Right ventricle myocardium superior (tissue), 1 donor: Measurements from ENCODE around the gene GALNS. TPM values are rescaled to one million over a fixed set of nuclear protein-coding genes. Genes with fewer than 3 reads are reported as not detected.
A peak's percentile ranks its signal among the peaks of the same experiment; 100 is the strongest.
"Not testable (repeated sequence)": the region's sequence is repeated elsewhere in the genome, so short reads cannot be mapped to it uniquely, and the experiment has no call there.

Source experiments
- ATAC-seq: fragments of 200-7000 bp; cut with Tn5 transposase; one replicate; pipeline ENCODE4 v1.9.1; 2020; ENCODE audit warnings: mild to moderate bottlenecking; ENCODE audit not compliant: poor library complexity
- DNase-seq: peaks from one replicate; pipeline ENCODE4 v3.0.0-alpha.2; 2020
- intact Hi-C: fragments of 100-400 bp; cut with DNase I; formaldehyde crosslinking; loops from one replicate; pipeline ENCODE4 v1.11.2; 2022
- total RNA-seq: library from RNA; stranded (reverse); fragmentation: NEBNext Ultra II Directional; extraction: Animal tissue kit (Norgen Biotek cat#: 25700); gene quantifications from one replicate; pipeline ENCODE4 v1.2.1, GENCODE V29; 2021
- donor health status: DM: no; HTN: yes; CAD: no; lungs with severe emphysema.

Gene GALNS
- total RNA-seq, 1 donor from 2014 or later = 15.9 TPM

DNA sequence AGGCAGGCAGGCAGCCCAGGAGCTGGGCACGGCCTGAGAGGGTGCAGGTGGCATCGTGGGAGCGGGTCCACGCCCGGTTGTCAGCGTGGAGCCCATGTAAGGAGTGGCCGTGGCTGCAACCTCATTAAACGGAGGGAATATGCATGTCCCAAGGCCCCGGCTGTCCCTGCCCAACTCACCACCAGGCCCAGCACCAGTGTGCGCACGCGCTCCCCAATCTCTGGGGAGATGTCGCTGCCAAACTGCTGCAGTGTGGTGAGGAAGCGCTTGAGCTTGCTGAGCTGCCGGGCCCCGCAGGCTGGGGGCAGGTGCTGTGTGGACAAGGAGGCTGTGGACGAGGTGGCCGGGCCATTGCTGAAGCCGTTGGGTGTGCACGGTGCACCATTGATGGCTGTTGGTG is 35.3 kb upstream of the GALNS start:
- ATAC-seq (no peak), DNase-seq (no peak)
- intact Hi-C loops = no loop called here

DNA sequence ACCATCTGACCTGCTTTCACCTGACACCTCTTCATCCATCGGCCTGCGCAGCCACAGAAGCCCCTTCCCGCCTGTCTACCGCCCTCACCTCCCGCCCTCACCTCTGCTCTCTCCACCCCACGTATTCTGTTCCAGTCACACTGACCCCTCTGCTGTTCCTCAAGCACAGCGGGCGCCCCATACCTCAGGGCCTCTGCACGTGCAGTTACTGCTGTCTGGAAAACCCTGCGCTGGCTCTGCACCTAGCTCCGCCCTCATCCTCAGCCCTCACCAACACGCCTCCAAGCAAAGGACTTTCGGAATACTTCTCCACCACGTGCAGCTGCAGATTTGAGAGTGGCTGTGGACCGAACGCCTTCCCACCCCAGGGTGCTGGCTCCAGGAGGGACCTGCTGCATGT is 34.3 kb upstream of the GALNS start:
- ATAC-seq = no peak

DNA sequence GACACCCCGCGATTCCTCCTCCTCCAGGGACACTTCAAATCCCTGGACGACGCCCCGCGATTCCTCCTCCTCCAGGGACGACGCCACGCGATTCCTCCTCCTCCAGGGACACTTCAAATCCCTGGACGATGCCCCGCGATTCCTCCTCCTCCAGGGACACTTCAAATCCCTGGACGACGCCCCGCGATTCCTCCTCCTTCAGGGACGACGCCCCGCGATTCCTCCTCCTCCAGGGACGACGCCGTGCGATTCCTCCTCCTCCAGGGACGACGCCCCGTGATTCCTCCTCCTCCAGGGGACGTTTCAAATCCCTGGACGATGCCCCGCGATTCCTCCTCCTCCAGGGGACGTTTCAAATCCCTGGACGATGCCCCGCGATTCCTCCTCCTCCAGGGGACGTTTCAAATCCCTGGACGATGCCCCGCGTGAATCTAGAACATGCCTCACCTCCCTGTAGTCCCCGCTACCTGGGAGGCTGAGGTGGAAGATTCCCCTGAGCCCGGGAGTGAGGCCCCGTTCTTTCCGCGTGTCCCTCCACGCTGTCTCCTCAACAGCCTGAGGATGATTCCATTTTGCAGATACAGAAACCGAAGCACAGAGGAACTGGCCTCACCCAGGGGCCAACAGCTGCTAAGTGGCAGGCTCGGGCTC is 33.1 kb upstream of the GALNS start:
- not testable (repeated sequence) for ATAC-seq, DNase-seq
- intact Hi-C loops = loop anchor here (10.0 kb wide), 1 partner anchor 45 kb away; no protein-coding TSS in a partner anchor

More for the DNA sequence above, 34.3 kb upstream of the GALNS start:
- no peak for DNase-seq
- intact Hi-C loops = no loop called here

DNA sequence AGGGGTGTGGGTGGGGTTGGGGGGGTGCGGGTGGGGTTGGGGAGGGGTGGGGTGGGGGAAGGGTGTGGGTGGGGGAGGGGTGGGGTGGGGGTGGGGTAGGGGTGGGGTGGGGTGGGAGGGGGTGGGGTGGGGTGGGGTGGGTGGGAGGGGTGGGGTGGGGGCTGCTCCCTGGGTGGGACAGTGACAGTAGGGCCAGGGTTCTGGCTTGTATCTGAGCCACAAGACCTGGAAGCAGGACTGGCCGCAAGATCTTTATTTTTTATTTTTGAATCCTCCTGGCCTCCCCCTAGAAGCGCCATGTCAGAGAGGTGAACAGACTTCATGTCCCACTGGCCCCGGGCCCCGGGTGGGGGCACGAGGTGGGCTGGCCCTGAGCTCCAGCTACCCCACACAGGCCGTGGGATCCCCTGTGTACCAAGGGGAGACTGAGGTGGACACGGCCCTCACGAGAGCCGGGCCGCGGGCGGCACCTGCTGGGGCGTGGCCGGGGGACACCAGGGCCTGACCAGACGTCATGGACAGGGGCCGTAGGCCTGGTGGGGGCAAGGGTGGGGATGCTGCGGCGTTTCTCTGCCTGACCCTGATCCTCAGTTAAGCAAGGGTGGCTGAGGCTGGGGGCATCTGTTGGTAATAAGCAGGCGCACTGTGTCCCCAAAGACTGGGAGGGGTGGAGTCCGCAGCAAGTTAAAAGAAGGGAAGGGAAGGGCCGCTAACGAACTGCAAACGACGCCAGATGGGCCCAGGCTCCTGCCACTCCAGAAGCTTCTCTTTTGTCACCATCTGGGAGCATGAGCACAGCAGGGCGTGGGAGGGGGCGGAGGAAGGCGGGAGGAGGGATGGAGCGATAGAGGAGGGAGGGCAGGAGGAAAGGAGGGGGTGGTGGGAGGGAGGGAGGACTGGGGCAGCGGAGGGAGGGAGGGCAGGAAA is 32.0 kb upstream of the GALNS start:
- ATAC-seq (peak; percentile 26), DNase-seq (peak; percentile 78)
- intact Hi-C loops = loop anchor here (10.0 kb wide), 1 partner anchor 46 kb away; no protein-coding TSS in a partner anchor

DNA sequence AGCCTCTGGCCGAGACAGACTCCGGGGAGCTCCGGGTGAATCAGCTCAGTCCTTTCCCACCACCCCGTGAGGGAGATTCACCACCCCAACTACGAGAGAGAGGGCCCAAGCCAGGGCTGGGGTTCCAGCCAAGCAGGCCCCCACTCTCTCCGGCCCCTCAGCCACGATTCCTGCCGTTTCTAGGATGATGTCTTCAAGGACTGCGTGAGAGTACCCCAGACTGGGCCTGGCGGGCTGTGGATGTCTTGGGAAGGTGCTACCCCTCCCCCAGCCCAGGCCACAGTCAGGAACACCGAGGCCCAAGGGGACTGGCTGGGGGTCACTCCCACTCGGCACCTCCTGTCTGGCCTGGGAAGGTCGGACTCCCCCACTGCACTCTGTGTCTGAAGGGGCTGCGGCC is 31.3 kb upstream of the GALNS start:
- intact Hi-C loops = loop anchor here (10.0 kb wide), 1 partner anchor 47 kb away; no protein-coding TSS in a partner anchor

DNA sequence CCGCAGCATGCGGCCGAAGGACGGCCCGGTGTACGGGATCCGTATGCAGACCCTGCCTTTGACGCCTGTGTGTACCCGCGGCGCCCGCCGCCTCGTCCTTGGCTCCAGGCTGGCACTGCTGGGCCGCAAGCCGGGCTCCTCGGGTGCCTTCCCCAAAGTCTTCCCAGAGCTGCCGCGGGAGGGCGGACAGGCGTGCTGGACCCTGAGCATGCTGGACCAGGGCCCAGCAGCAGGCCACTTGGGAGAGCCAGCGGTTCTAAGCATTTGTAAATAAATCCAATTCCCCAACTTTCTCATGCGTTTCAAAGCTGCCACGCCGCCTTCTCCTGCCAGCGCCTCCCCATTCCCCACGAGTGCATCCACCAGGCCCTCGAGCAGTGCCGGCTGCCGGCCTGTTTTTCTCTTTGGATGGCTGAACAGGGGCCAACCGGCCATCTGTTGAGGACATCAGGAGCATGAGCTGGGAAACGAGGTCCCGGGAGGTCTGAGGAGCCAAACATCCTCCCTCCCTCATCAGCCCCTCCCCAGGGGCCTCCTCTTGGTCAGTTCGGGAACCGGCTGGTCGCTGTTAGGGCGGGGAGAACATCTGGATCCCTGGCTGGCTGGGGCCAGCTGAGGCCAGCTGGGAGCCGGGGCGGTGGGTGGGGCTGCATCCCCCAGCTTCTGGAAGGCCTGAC is 30.2 kb upstream of the GALNS start:
- ATAC-seq = peak; percentile 86
- peak; percentile 94 for DNase-seq
- intact Hi-C loops = loop anchor here (10.0 kb wide), 1 partner anchor 48 kb away; no protein-coding TSS in a partner anchor

More for the DNA sequence above, 31.3 kb upstream of the GALNS start:
- no peak for DNase-seq
- ATAC-seq = peak; percentile 1

DNA sequence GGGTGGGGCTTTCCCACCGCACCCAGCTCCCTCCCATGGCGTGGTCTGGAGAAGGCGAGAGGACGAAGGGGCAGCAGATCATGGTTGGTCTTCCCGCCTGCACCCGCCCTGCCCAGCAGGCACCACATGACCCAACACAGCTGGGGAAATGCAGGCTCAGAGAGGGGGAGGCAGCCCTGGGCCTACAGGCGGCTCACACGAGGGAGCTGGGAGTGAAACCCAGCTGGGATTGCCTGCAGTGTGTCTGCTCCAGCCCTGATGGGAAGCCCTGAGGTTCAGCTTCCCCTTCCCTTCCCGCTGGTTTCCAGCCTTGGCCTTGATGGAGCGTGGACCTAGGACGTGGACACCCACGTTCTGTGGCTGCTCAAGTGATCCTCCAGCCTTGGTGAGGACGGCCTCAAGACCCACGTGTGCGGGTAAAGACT is 29.7 kb upstream of the GALNS start:
- ATAC-seq = peak; percentile 3

DNA sequence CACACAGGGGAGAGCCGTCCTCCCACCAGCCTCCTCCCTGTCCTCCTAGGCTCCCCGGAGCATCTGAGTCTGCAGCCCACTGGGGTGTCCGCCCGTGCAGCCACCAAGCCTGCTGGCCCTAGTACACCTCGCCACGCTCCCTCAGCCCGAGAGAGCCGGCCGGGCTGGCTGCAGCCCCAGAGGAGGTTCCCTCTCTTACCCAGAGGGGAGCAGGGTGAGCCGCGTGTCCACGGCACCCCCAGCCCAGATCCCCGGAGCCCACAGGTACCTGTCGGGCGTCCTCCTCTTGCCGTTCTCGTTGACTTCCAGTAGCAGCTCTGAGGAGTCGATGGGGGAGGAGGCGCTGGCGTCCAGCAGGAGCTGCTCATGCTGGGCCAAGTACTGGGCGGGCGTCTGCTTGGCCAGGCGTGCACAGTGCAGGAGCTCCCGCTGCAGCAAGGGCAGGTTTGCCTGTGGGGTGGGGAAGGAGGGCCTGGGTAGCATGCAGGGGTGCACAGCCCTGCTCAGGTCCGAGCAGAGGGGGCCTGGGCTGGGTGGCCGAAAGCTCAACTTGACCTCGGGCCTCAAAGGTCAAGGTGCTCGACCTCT is 29.0 kb upstream of the GALNS start:
- intact Hi-C loops = loop anchor here (10.0 kb wide), 1 partner anchor 49 kb away; no protein-coding TSS in a partner anchor
- ATAC-seq = no peak
- DNase-seq = no peak

More for the DNA sequence above, 29.7 kb upstream of the GALNS start:
- DNase-seq = no peak
- intact Hi-C loops = loop anchor here (10.0 kb wide), 1 partner anchor 48 kb away; no protein-coding TSS in a partner anchor

DNA sequence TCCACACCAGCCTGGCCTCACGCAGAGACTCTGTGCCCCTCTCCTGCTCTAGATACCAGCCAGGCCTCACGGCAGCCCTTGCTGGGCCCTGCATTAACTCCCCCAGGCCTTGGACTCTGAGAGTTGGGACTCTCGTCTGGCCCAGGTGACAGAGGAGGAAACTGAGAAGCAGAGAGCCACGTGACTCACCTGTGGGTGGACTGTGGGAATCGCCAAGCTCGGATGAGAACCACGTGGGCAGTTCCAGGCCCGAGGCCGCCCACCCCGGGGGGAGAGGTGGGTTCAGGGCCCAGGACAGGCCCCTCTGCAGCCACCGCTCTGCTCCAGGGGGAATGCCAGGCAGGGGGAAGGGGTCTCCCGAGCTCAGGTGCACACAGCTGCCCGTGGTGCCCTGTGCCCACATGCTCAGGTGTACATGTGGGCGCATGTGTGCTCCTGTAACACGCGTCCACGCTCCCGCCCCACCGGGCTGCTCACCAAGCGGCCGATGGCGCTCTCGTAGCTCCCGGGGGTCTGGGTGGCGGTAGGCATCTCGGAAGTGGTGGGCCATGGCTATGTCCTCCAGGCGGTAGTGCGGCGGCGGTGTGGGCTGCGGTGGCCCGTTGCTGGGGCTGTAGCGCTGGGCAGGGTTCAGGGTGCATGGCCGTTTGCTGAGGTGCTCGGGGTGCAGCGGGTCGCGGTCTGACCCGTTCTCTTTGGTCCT is 28.0 kb upstream of the GALNS start:
- intact Hi-C loops = loop anchor here (10.0 kb wide), 1 partner anchor 50 kb away; no protein-coding TSS in a partner anchor

DNA sequence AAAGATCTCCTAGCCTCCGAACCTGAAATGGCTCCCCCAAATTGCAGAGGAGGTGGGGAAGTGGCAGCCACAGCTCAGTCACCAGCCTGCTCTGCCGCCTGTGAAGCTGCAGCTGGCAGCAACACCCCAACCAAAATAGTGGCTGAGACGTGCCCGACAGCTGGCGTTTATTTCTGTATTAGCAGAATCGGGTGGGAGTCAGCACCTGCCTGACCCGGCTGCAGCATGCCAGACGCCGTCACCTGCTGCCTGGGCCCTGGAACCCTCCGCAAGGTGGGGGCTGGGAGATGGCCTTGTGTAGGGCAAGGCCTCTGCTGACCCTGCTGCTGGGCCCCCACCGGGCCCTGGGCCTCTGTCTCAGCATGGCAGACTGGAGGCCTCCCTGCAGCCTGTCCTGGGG is 27.2 kb upstream of the GALNS start:
- ATAC-seq (no peak), DNase-seq (no peak)
- intact Hi-C loops = loop anchor here (10.0 kb wide), 1 partner anchor 51 kb away; no protein-coding TSS in a partner anchor

More for the DNA sequence above, 28.0 kb upstream of the GALNS start:
- ATAC-seq (no peak), DNase-seq (no peak)

DNA sequence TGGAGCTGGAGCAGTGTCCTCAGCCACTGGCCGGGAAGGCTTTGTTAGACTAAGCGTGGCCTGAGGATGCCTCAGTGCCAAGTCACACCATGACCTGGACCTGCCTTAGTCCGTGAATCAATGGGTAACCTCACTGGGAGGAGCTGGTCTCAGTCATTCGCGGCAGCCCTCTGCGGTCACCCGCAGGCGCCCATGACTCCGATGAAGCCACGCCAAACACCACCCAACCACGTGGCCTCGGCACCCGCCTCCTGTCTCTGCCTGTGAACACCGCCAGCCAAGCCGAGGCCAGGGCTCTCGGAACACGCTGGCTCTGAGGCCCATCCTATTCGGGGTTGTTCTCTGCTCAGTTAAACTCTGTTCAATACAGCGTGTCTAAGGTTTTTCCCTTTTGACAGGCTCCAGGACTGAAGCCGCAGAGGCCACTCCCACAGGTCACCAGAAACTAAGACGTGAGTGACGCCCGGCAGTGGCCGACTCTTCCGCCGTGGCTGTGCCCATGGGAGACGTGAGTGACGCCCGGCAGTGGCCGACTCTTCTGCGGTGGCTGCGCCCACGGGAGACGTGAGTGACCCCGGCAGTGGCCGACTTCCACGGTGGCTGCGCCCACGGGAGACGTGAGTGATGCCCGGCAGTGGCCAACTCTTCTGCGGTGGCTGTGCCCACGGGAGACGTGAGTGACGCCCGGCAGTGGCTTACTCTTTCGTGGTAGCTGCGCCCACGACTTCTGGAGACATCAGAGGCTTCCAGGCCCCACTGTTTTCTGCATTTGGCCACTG is 26.6 kb upstream of the GALNS start:
- intact Hi-C loops = loop anchor here (10.0 kb wide), 1 partner anchor 51 kb away; no protein-coding TSS in a partner anchor
- DNase-seq (no peak), ATAC-seq (no peak)

DNA sequence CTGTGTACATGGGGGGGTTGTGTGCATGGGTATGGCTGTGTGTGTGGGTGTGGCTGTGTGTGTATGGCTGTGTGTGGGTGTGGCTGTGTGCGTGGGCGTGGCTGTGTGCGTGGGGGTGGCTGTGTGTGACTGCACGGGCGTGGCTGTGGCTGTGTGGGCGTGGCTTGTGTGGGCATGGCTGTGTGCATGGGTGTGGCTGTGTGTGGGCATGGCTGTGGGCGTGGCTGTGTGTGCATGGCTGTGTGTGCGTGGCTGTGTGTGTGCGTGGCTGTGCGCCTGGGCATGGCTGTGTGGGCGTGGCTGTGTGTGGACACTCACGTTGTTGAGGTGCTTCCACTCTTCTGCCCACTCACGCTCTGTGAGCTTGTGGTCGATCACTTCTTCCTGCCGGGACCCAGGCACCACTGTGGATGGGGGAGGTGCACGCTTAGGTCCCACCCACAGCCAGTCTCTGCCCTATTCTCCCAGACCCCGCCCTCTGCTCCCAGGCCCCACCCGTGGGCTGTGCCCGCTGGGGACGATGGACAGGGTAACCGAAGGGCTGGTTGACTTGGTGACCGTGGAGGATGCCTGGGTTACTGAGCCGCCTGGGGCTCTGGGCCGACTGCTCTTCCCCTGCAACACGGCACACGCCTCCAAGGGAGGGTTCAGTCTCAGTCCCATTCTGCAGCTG is 25.7 kb upstream of the GALNS start:
- DNase-seq (peak; percentile 54), ATAC-seq (no peak)
- intact Hi-C loops = loop anchor here (10.0 kb wide), 1 partner anchor 52 kb away; no protein-coding TSS in a partner anchor

DNA sequence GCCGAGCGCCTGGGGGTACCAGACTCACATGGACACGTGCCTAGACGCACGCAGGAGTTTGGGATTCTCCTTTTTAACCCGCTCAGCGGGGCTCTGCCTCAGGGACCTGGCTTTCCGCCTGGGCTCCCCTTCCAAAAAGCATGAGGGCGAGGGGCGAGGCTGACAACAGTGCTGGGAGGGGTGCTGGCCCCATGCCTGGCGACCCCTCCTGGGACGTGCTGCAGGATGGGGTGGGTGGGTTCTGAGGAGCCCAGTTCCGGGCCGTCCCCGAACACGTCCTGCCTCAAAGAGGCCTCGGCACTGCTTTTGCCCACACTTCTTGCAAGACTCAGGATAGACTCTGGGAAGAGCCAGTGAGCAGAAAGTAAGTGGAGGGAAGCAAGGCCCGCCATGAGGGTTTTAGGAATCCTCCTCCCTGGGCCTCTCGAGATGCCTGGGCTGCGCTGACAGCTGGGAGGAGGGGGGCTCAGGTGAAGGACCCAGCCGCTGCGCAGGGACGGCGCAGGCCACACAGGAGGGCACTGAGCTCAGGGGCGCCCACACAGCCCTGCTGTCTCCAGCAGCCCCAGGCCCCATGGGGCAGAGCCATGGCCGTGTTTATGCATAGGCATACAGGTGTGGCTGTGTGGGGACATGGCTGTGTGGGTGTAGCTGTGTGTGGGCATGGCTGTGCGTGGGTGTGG is 25.1 kb upstream of the GALNS start:
- ATAC-seq (no peak), DNase-seq (no peak)
- intact Hi-C loops = loop anchor here (10.0 kb wide), 1 partner anchor 53 kb away; no protein-coding TSS in a partner anchor

DNA sequence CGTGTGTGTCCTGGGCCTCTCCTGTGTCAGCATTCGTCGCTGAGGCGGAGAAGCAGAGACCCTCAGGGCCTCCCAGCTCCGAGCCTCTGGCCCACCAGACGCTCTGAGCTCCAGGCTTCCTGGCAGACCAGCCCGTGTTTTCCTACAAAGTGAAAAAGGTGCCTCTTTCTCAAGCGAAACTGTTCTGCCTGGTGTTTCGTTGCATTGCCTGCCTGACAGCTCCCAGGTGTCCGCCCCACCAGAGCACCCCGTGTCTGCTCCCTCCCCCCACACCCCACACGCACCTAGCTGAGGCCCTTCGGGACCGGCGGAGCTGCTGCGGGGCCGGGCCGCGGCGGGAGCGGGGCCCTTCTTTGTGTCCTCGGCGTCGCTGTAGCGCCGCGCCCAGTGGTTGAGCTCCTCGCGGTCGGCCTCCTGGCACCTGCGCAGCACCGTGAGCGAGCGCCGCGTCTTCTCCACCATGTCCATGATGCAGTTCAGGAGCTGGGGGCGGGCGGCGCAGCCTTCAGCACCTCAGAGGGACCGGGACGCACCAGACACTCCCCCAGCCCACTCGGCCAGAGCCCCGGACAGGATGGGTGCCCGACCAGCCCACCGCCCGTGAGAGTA is 24.4 kb upstream of the GALNS start:
- ATAC-seq = peak; percentile 34
- intact Hi-C loops = loop anchor here (10.0 kb wide), 1 partner anchor 54 kb away; no protein-coding TSS in a partner anchor
- DNase-seq = no peak
